HUDEP-2 (cell line): ENCODE results near the gene RASSF8.

Source experiments
- DNase-seq, 76 experiments: peaks; one replicate each; lab custom pipeline; 2025; ENCODE audit not compliant: unreplicated experiment in 76 of 76; lab: John Stamatoyannopoulos, UW

The RASSF8 gene

GRCh38 chr12:25990495-25990894, 32.0 kb downstream of the RASSF8 start:
- no peak for DNase-seq

GRCh38 chr12:25992026-25992782, 33.7 kb downstream of the RASSF8 start:
- DNase-seq: no peak

- no peak for DNase-seq
Measured at GRCh38 chr12:25993901-25994651, 35.6 kb downstream of the RASSF8 start.

- no peak for DNase-seq
Measured at GRCh38 chr12:25994901-25995625, 36.6 kb downstream of the RASSF8 start.

- no peak for DNase-seq
Measured at GRCh38 chr12:25995906-25996305, 37.4 kb downstream of the RASSF8 start.

- DNase-seq: no peak
Measured at GRCh38 chr12:25996677-25997076, 38.2 kb downstream of the RASSF8 start.

GRCh38 chr12:25997201-25997963, 38.9 kb downstream of the RASSF8 start:
- no peak for DNase-seq

- DNase-seq: no peak
Measured at GRCh38 chr12:26000898-26001297, 42.4 kb downstream of the RASSF8 start.

GRCh38 chr12:26001530-26001929, 43.0 kb downstream of the RASSF8 start:
- DNase-seq: peak in 1 of 76 experiments; percentile 1

- no peak for DNase-seq
Measured at GRCh38 chr12:26003065-26003464, 44.6 kb downstream of the RASSF8 start.

- no peak for DNase-seq
Measured at GRCh38 chr12:26007566-26007965, 49.1 kb downstream of the RASSF8 start.

- DNase-seq: no peak
Measured at GRCh38 chr12:26009593-26009992, 51.1 kb downstream of the RASSF8 start.

GRCh38 chr12:26010293-26010821, 51.9 kb downstream of the RASSF8 start:
- DNase-seq: no peak

- no peak for DNase-seq
Measured at GRCh38 chr12:26011099-26011498, 52.6 kb downstream of the RASSF8 start.

- no peak for DNase-seq
Measured at GRCh38 chr12:26014085-26014484, 55.6 kb downstream of the RASSF8 start.

- no peak for DNase-seq
Measured at GRCh38 chr12:26016516-26016915, 58.0 kb downstream of the RASSF8 start.

GRCh38 chr12:26017484-26018211, 59.2 kb downstream of the RASSF8 start:
- DNase-seq: peak in 10 of 76 experiments; percentile 1 to 36 (median 3)

- DNase-seq: no peak
Measured at GRCh38 chr12:26018926-26019325, 60.4 kb downstream of the RASSF8 start.

- DNase-seq: no peak
Measured at GRCh38 chr12:26021534-26021933, 63.1 kb downstream of the RASSF8 start.

- DNase-seq: no peak
Measured at GRCh38 chr12:26022043-26022442, 63.6 kb downstream of the RASSF8 start.
